HL-60 (cell line): ENCODE data around the gene SLCO2A1.

Source experiments
- DNase-seq, 2 experiments: peaks; one replicate each; pipeline ENCODE4 v3.0.0-alpha.2; 2010 to 2020; ENCODE audit warnings: low read depth in 1 of 2, low spot score in 1 of 2
- H3K27ac ChIP-seq: fragments of 250-450 bp; sonication (Bioruptor Pico); replicated peaks from 2 replicates; pipeline ENCODE4 v1.5.1; 2020; ENCODE audit warnings: mild to moderate bottlenecking, moderate library complexity
- H3K27me3 ChIP-seq: fragments of 250-450 bp; sonication (Bioruptor Pico); 2 replicates; pipeline ENCODE4 v1.5.1; 2021; ENCODE audit warnings: mild to moderate bottlenecking, moderate library complexity; ENCODE audit not compliant: insufficient read depth, poor library complexity, severe bottlenecking
- H3K4me3 ChIP-seq: replicated peaks from 2 replicates; pipeline ENCODE4 v1.5.1; 2011; ENCODE audit warnings: mild to moderate bottlenecking, control low read depth, low read length; ENCODE audit not compliant: insufficient read depth
- GABPA ChIP-seq: IDR thresholded peaks from 2 replicates; pipeline ENCODE4 v1.6.1; 2012; ENCODE audit warnings: low read depth
- POLR2AphosphoS5 ChIP-seq: IDR thresholded peaks from 2 replicates; pipeline ENCODE4 v1.6.1; 2012; ENCODE audit warnings: low read depth
- SPI1 ChIP-seq: IDR thresholded peaks from 2 replicates; pipeline ENCODE4 v1.6.1; 2012; ENCODE audit warnings: low read depth, mild to moderate bottlenecking, borderline replicate concordance
- TF ChIP-seq, protein P1 (sequence below): IDR thresholded peaks from 2 replicates; pipeline ENCODE4 v1.6.1; 2012; ENCODE audit warnings: low read depth; ENCODE audit not compliant: insufficient replicate concordance
- TF ChIP-seq, protein P2 (sequence below): IDR thresholded peaks from one replicate; pipeline ENCODE4 v1.5.1; 2011; ENCODE audit warnings: low read length, control low read depth, inconsistent platforms; ENCODE audit not compliant: insufficient read depth

Gene SLCO2A1

DNA sequence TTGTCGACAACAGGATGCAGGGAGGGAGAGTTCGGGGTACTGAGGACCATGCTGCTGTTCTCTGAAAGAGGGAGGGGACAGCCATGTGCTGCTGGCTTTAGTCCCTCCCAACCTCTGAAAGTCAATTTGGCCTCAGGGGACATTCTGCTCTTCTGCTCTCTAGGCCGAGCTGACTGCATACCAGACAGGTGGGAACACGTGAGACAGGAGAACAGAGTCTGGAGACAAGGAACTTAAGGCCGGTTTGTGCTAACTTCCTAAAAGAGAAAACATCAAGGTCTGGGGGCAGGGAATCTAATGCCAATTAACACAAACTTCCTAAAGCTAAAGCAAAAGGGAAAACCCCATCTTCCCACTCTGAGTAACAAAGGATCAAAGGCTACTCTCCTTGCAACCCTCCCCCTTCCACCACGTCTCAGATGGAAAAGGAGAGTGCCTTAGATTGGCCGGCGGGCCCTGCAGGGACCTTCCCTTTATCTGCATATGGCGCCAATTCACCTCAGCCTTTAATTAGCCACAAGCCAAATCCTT is 41.0 kb downstream of the SLCO2A1 start:
- Histone ChIP-seq H3K27me3 (no peaks in the 10 kb centered on the region), H3K4me3 (no peak overlapping the region), H3K27ac (peak overlapping the region; percentile 43; the same call in 1 of the 2 replicates)
- TF ChIP-seq POLR2AphosphoS5 (no peak), SPI1 (no peak), GABPA (no peak)
- TF ChIP-seq, protein P1, sequence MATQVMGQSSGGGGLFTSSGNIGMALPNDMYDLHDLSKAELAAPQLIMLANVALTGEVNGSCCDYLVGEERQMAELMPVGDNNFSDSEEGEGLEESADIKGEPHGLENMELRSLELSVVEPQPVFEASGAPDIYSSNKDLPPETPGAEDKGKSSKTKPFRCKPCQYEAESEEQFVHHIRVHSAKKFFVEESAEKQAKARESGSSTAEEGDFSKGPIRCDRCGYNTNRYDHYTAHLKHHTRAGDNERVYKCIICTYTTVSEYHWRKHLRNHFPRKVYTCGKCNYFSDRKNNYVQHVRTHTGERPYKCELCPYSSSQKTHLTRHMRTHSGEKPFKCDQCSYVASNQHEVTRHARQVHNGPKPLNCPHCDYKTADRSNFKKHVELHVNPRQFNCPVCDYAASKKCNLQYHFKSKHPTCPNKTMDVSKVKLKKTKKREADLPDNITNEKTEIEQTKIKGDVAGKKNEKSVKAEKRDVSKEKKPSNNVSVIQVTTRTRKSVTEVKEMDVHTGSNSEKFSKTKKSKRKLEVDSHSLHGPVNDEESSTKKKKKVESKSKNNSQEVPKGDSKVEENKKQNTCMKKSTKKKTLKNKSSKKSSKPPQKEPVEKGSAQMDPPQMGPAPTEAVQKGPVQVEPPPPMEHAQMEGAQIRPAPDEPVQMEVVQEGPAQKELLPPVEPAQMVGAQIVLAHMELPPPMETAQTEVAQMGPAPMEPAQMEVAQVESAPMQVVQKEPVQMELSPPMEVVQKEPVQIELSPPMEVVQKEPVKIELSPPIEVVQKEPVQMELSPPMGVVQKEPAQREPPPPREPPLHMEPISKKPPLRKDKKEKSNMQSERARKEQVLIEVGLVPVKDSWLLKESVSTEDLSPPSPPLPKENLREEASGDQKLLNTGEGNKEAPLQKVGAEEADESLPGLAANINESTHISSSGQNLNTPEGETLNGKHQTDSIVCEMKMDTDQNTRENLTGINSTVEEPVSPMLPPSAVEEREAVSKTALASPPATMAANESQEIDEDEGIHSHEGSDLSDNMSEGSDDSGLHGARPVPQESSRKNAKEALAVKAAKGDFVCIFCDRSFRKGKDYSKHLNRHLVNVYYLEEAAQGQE = no peak
- TF ChIP-seq, protein P2, sequence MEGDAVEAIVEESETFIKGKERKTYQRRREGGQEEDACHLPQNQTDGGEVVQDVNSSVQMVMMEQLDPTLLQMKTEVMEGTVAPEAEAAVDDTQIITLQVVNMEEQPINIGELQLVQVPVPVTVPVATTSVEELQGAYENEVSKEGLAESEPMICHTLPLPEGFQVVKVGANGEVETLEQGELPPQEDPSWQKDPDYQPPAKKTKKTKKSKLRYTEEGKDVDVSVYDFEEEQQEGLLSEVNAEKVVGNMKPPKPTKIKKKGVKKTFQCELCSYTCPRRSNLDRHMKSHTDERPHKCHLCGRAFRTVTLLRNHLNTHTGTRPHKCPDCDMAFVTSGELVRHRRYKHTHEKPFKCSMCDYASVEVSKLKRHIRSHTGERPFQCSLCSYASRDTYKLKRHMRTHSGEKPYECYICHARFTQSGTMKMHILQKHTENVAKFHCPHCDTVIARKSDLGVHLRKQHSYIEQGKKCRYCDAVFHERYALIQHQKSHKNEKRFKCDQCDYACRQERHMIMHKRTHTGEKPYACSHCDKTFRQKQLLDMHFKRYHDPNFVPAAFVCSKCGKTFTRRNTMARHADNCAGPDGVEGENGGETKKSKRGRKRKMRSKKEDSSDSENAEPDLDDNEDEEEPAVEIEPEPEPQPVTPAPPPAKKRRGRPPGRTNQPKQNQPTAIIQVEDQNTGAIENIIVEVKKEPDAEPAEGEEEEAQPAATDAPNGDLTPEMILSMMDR = no peak
- no peak for DNase-seq

DNA sequence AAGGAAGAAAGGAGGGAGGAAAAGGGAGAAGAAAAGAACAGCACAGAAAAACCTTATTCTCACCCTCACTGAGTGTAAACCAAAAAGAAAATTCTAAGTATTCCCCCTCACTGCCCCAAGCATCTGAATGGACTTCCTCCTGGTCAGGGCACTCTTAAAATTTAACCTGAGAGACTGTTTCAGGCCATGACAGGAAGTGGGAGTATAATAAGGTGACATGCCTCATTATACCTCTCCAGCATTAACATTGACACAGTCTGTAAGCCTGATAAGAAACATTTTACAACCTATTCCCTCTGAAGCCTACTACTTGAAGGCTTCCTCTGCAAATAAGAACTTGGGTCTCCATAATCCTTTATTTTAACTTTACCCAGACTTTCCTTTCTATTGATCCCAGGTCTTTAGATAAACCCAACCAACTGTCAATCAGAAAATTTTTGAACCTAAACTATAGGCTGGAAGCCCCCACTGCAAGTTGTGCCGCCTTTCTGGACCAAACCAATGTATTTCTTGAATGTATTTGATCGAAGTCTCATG is 41.7 kb downstream of the SLCO2A1 start:
- Histone ChIP-seq H3K4me3 (no peak overlapping the region), H3K27me3 (no peaks in the 10 kb centered on the region), H3K27ac (peak overlapping the region; percentile 43; the same call in 1 of the 2 replicates)
- TF ChIP-seq SPI1 = no peak
- TF ChIP-seq, protein P2 = no peak
- no peak for TF ChIP-seq POLR2AphosphoS5
- TF ChIP-seq, protein P1 = no peak
- no peak for TF ChIP-seq GABPA
- DNase-seq = no peak

DNA sequence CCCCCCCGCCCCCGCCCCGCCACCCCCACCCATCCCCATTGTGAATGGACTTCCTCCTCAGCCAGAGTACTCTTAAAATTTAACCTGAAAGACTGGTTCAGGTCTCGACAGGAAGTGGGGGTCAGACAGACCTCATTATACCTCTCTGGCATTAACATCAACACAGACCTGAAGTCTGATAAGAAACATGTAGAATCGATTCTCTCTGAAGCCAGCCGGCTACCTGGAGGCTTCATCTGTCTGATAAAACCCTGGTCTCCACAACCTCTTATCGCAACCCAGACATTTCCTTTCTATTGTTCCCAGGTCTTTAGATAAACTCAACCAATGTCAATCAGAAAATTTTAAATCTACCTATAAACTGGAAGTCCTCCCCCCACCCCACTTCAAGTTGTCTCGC is 42.6 kb downstream of the SLCO2A1 start:
- no peak for DNase-seq
- TF ChIP-seq, protein P1 = no peak
- no peak for TF ChIP-seq GABPA
- no peak for TF ChIP-seq POLR2AphosphoS5
- no peak for TF ChIP-seq SPI1
- TF ChIP-seq, protein P2 = no peak
- peak overlapping the region; percentile 43; the same call in 1 of the 2 replicates for H3K27ac ChIP-seq
- no peak overlapping the region for H3K4me3 ChIP-seq
- no peaks in the 10 kb centered on the region for H3K27me3 ChIP-seq
